RWPE2 (cell line): ENCODE results near the gene KIAA1328.

Experiments
- ATAC-seq: fragments of 200-7000 bp; cut with Tn5 transposase; 3 replicates; pipeline ENCODE4 v1.9.1; 2021; ENCODE audit warnings: low read depth
- DNase-seq: peaks from one replicate; pipeline ENCODE4 v3.0.0-alpha.2; 2020; ENCODE audit warnings: low spot score
- H3K27ac ChIP-seq: fragments of 450-650 bp; 2 replicates; pipeline ENCODE4 v1.5.1; 2017; ENCODE audit warnings: mild to moderate bottlenecking; ENCODE audit not compliant: poor library complexity, severe bottlenecking
- H3K27me3 ChIP-seq: fragments of 250-450 bp; sonication (Bioruptor Pico); 2 replicates; pipeline ENCODE4 v1.5.1; 2021; ENCODE audit warnings: mild to moderate bottlenecking, moderate library complexity; ENCODE audit not compliant: insufficient read depth, poor library complexity, severe bottlenecking
- H3K36me3 ChIP-seq: fragments of 250-450 bp; sonication (Bioruptor Pico); 2 replicates; pipeline ENCODE4 v1.5.1; 2020; ENCODE audit warnings: low read depth, mild to moderate bottlenecking, moderate library complexity
- H3K4me1 ChIP-seq: fragments of 250-450 bp; sonication (Bioruptor Pico); 2 replicates; pipeline ENCODE4 v1.5.1; 2021; ENCODE audit warnings: mild to moderate bottlenecking, moderate library complexity; ENCODE audit not compliant: insufficient read depth, poor library complexity, severe bottlenecking
- H3K4me3 ChIP-seq: fragments of 250-450 bp; sonication (Bioruptor Pico); 2 replicates; pipeline ENCODE4 v1.5.1; 2021; ENCODE audit warnings: mild to moderate bottlenecking, moderate library complexity; ENCODE audit not compliant: severe bottlenecking
- H3K9me3 ChIP-seq: fragments of 250-450 bp; sonication (Bioruptor Pico); 2 replicates; pipeline ENCODE4 v1.5.1; 2021; ENCODE audit warnings: mild to moderate bottlenecking, moderate library complexity; ENCODE audit not compliant: severe bottlenecking
- CTCF ChIP-seq: fragments of 450-650 bp; IDR thresholded peaks from one replicate; pipeline ENCODE4 v1.5.1; 2017; ENCODE audit warnings: mild to moderate bottlenecking, moderate library complexity; ENCODE audit not compliant: poor library complexity, severe bottlenecking

Gene KIAA1328

GRCh38 chr18:36893227-36893626 lies 64.3 kb downstream of the KIAA1328 start:
- H3K4me3 ChIP-seq, result no peak overlapping the region
- no peak for DNase-seq
- H3K27me3 ChIP-seq, result no peaks in the 10 kb centered on the region
- no peak for TF ChIP-seq CTCF
- H3K27ac ChIP-seq, result no peak overlapping the region
- H3K4me1 ChIP-seq, result no peaks in the 10 kb centered on the region
- no peaks in the 10 kb centered on the region for H3K9me3 ChIP-seq
- no peaks in the 10 kb centered on the region for H3K36me3 ChIP-seq
- no peak for ATAC-seq

- DNase-seq, result no peak
- Histone ChIP-seq H3K9me3 (no peaks in the 10 kb centered on the region), H3K27me3 (no peaks in the 10 kb centered on the region), H3K27ac (no peak overlapping the region), H3K4me3 (no peak overlapping the region), H3K4me1 (no peaks in the 10 kb centered on the region), H3K36me3 (peaks cover 7% of the 10 kb centered on the region; the same call in 1 of the 2 replicates)
- no peak for TF ChIP-seq CTCF
- ATAC-seq, result no peak
These were observed 66.7 kb downstream of the KIAA1328 start for GRCh38 chr18:36895606-36896005.

- DNase-seq (no peak), ATAC-seq (no peak)
- TF ChIP-seq CTCF, result no peak
These were observed 68.3 kb downstream of the KIAA1328 start for GRCh38 chr18:36897253-36897652.

GRCh38 chr18:36899289-36899688 lies 70.4 kb downstream of the KIAA1328 start:
- no peak for DNase-seq
- no peak for ATAC-seq

More at GRCh38 chr18:36897253-36897652, 68.3 kb downstream of the KIAA1328 start:
- Histone ChIP-seq H3K4me3 (no peak overlapping the region), H3K27ac (no peak overlapping the region), H3K9me3 (no peaks in the 10 kb centered on the region), H3K36me3 (peaks cover 7% of the 10 kb centered on the region; the same call in 1 of the 2 replicates), H3K27me3 (no peaks in the 10 kb centered on the region), H3K4me1 (no peaks in the 10 kb centered on the region)

GRCh38 chr18:36900466-36900865 lies 71.5 kb downstream of the KIAA1328 start:
- DNase-seq, result no peak
- Histone ChIP-seq H3K4me1 (no peaks in the 10 kb centered on the region), H3K36me3 (peaks cover 7% of the 10 kb centered on the region; the same call in 1 of the 2 replicates), H3K9me3 (no peaks in the 10 kb centered on the region), H3K27me3 (no peaks in the 10 kb centered on the region), H3K4me3 (no peak overlapping the region), H3K27ac (no peak overlapping the region)
- ATAC-seq, result no peak
- TF ChIP-seq CTCF, result no peak

More at GRCh38 chr18:36899289-36899688, 70.4 kb downstream of the KIAA1328 start:
- no peaks in the 10 kb centered on the region for H3K9me3 ChIP-seq
- H3K27ac ChIP-seq, result no peak overlapping the region
- peaks cover 7% of the 10 kb centered on the region; the same call in 1 of the 2 replicates for H3K36me3 ChIP-seq
- H3K27me3 ChIP-seq, result no peaks in the 10 kb centered on the region
- H3K4me3 ChIP-seq, result no peak overlapping the region
- TF ChIP-seq CTCF, result peak; percentile 27
- no peaks in the 10 kb centered on the region for H3K4me1 ChIP-seq
